HG03442 (cell line): ENCODE measurements around the gene TBCA.
"Not testable (repeated sequence)": the region's sequence is repeated elsewhere in the genome, so short reads cannot be mapped to it uniquely, and the experiment has no call there.

Experiments
- ATAC-seq: cut with Tn5 transposase; IDR thresholded peaks from one replicate; pipeline ENCODE4 v1.9.1; 2021; ENCODE audit warnings: mild to moderate bottlenecking, moderate library complexity; ENCODE audit not compliant: unreplicated experiment

TBCA gene

GRCh38 chr5:77709993-77710685 is 66.0 kb downstream of the TBCA start:
- no peak for ATAC-seq

GRCh38 chr5:77709340-77709739 is 66.8 kb downstream of the TBCA start:
- no peak for ATAC-seq

GRCh38 chr5:77707791-77708190 is 68.3 kb downstream of the TBCA start:
- no peak for ATAC-seq

- not testable (repeated sequence) for ATAC-seq
Measured at GRCh38 chr5:77699569-77699968, 76.6 kb downstream of the TBCA start.

- no peak for ATAC-seq
Measured at GRCh38 chr5:77698920-77699319, 77.2 kb downstream of the TBCA start.

- ATAC-seq, result no peak
Measured at GRCh38 chr5:77697692-77698091, 78.4 kb downstream of the TBCA start.

GRCh38 chr5:77696120-77696519 is 80.0 kb downstream of the TBCA start:
- no peak for ATAC-seq

GRCh38 chr5:77693913-77694312 is 82.2 kb downstream of the TBCA start:
- ATAC-seq, result no peak

- no peak for ATAC-seq
Measured at GRCh38 chr5:77683171-77683732, 92.9 kb downstream of the TBCA start.

- no peak for ATAC-seq
Measured at GRCh38 chr5:77670526-77670925, 105.6 kb downstream of the TBCA start.

GRCh38 chr5:77669677-77670076 is 106.5 kb downstream of the TBCA start:
- ATAC-seq, result no peak

GRCh38 chr5:77663090-77663863 is 112.9 kb downstream of the TBCA start:
- ATAC-seq, result no peak

- ATAC-seq, result no peak
Measured at GRCh38 chr5:77662635-77663034, 113.5 kb downstream of the TBCA start.

GRCh38 chr5:77658662-77659061 is 117.5 kb downstream of the TBCA start:
- ATAC-seq, result no peak

GRCh38 chr5:77651343-77651742 is 124.8 kb downstream of the TBCA start:
- no peak for ATAC-seq

GRCh38 chr5:77650686-77651085 is 125.5 kb downstream of the TBCA start:
- ATAC-seq, result no peak

GRCh38 chr5:77649776-77650175 is 126.4 kb downstream of the TBCA start:
- ATAC-seq, result no peak

GRCh38 chr5:77645995-77646639 is 130.0 kb downstream of the TBCA start:
- no peak for ATAC-seq

GRCh38 chr5:77645158-77645994 is 130.8 kb downstream of the TBCA start:
- ATAC-seq, result no peak

- ATAC-seq, result no peak
Measured at GRCh38 chr5:77644371-77645157, 131.6 kb downstream of the TBCA start.
